ENCODE data around the gene SUGP2. TPM values are rescaled to one million over a fixed set of nuclear protein-coding genes. Genes with fewer than 3 reads are reported as not detected.

Gene SUGP2
- total RNA-seq, 2 donors from 2014 or later: 44.1 to 55.3 TPM

- no peak for TF ChIP-seq CTCF (IDR thresholded peaks at IDR 0.05)
- intact Hi-C loops (cut with DNase I): no loop called here
- no peaks in the 10 kb centered on the region for H3K27me3 ChIP-seq
- H3K4me3 ChIP-seq: no peak overlapping the region
- DNase-seq: no peak
- H3K27ac ChIP-seq: no peak overlapping the region
- H3K9me3 ChIP-seq: no peaks in the 10 kb centered on the region
- no peak overlapping the region for H3K9ac ChIP-seq (ENCODE audit: low read depth in 2 of 2, low read length in 2 of 2)
- no peaks in the 10 kb centered on the region for H3K36me3 ChIP-seq
- H3K4me1 ChIP-seq: no peaks in the 10 kb centered on the region
These were observed 81.5 kb downstream of the SUGP2 start for GRCh38 chr19:18951721-18952281.

GRCh38 chr19:18949858-18950257 is 83.5 kb downstream of the SUGP2 start:
- DNase-seq: no peak
- Histone ChIP-seq H3K36me3 (no peaks in the 10 kb centered on the region), H3K27ac (no peak overlapping the region), H3K9ac (ENCODE audit: low read depth in 2 of 2, low read length in 2 of 2) (no peak overlapping the region), H3K4me3 (no peak overlapping the region), H3K4me1 (no peaks in the 10 kb centered on the region), H3K27me3 (no peaks in the 10 kb centered on the region), H3K9me3 (no peaks in the 10 kb centered on the region)
- intact Hi-C loops (cut with DNase I): no loop called here
- no peak for TF ChIP-seq CTCF (IDR thresholded peaks at IDR 0.05)

GRCh38 chr19:18948976-18949356 is 84.4 kb downstream of the SUGP2 start:
- Histone ChIP-seq H3K9ac (ENCODE audit: low read depth in 2 of 2, low read length in 2 of 2) (no peak overlapping the region), H3K27me3 (no peaks in the 10 kb centered on the region), H3K4me1 (no peaks in the 10 kb centered on the region), H3K9me3 (no peaks in the 10 kb centered on the region), H3K36me3 (no peaks in the 10 kb centered on the region), H3K4me3 (no peak overlapping the region), H3K27ac (no peak overlapping the region)
- intact Hi-C loops (cut with DNase I): no loop called here
- no peak for TF ChIP-seq CTCF (IDR thresholded peaks at IDR 0.05)
- no peak for DNase-seq

- Histone ChIP-seq H3K9me3 (no peaks in the 10 kb centered on the region), H3K36me3 (no peaks in the 10 kb centered on the region), H3K4me3 (no peak overlapping the region), H3K27me3 (no peaks in the 10 kb centered on the region), H3K27ac (no peak overlapping the region), H3K4me1 (no peaks in the 10 kb centered on the region), H3K9ac (ENCODE audit: low read depth in 2 of 2, low read length in 2 of 2) (no peak overlapping the region)
- TF ChIP-seq CTCF (IDR thresholded peaks at IDR 0.05): no peak
- DNase-seq: no peak
- intact Hi-C loops (cut with DNase I): no loop called here
These were observed 85.0 kb downstream of the SUGP2 start for GRCh38 chr19:18948075-18948975.

GRCh38 chr19:18946918-18947317 is 86.4 kb downstream of the SUGP2 start:
- no peak for DNase-seq
- Histone ChIP-seq H3K4me3 (no peak overlapping the region), H3K27ac (no peak overlapping the region), H3K9me3 (no peaks in the 10 kb centered on the region), H3K27me3 (no peaks in the 10 kb centered on the region), H3K36me3 (no peaks in the 10 kb centered on the region), H3K9ac (ENCODE audit: low read depth in 2 of 2, low read length in 2 of 2) (no peak overlapping the region), H3K4me1 (no peaks in the 10 kb centered on the region)
- intact Hi-C loops (cut with DNase I): no loop called here
- no peak for TF ChIP-seq CTCF (IDR thresholded peaks at IDR 0.05)
